ENCODE measurements around the gene CELSR2.
A peak's percentile ranks its signal among the peaks of the same experiment; 100 is the strongest.
"Not testable (repeated sequence)": the region's sequence is repeated elsewhere in the genome, so short reads cannot be mapped to it uniquely, and the experiment has no call there.

The CELSR2 gene

DNA sequence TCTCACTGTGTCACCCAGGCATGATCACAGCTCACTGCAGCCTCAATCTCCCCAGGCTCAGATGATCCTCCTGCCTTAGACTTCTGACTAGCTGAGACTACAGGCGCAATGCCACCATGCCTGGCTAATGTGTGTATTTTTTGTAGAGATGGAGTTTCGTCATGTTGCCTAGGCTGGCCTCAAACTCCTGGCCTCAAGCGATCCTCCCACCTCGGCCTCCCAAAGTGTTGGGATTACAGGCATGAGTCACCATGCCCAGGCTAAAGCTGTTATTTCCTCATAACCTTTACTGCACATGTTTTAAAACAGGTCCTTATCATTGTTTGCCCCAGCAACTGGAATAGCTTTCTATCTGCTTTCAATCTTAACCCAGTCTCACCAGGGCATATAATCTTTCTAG lies 32.7 kb upstream of the CELSR2 start:
- no peaks in the 10 kb centered on the region for H3K27me3 Mint-ChIP-seq
- no peak overlapping the region for H3K4me3 Mint-ChIP-seq
- ATAC-seq: no peak
- H3K9me3 Mint-ChIP-seq: no peaks in the 10 kb centered on the region
- H3K36me3 Mint-ChIP-seq: peaks cover 24% of the 10 kb centered on the region
- H3K27ac Mint-ChIP-seq: peak overlapping the region; percentile 40
- peaks cover 42% of the 10 kb centered on the region for H3K4me1 Mint-ChIP-seq

- H3K27ac Mint-ChIP-seq: no peak overlapping the region
- peaks cover 42% of the 10 kb centered on the region for H3K4me1 Mint-ChIP-seq
- H3K4me3 Mint-ChIP-seq: no peak overlapping the region
- peaks cover 25% of the 10 kb centered on the region for H3K36me3 Mint-ChIP-seq
- no peaks in the 10 kb centered on the region for H3K27me3 Mint-ChIP-seq
- H3K9me3 Mint-ChIP-seq: no peaks in the 10 kb centered on the region
- ATAC-seq: no peak
Observed at GRCh38 chr1:109218516-109218915, 30.8 kb upstream of the CELSR2 start.

- not testable (repeated sequence) for H3K27ac Mint-ChIP-seq, H3K9me3 Mint-ChIP-seq, ATAC-seq, H3K27me3 Mint-ChIP-seq, H3K4me3 Mint-ChIP-seq
- H3K4me1 Mint-ChIP-seq: peaks cover 25% of the 10 kb centered on the region
- H3K36me3 Mint-ChIP-seq: peaks cover 26% of the 10 kb centered on the region
Observed at GRCh38 chr1:109221201-109221600, 28.1 kb upstream of the CELSR2 start.

DNA sequence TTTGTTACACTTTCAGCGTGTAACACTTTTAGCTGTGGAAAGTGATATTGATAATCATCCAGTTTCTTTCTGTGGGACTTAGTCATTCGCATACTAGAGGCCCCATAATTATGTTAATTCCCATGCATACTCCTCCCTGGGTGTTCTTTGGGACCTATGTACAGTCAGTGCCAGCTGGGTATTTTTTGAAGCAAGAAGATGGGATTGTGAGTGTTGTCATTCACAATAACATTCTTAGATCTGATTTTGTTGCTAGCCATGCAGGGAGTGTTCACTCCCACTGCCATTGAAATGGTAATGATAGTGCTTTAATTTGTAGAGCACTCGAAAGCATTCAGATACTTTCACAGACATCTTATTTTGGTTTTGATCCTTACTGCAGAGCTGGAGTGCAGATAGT lies 24.0 kb upstream of the CELSR2 start:
- no peaks in the 10 kb centered on the region for H3K27me3 Mint-ChIP-seq
- no peak overlapping the region for H3K4me3 Mint-ChIP-seq
- H3K9me3 Mint-ChIP-seq: no peaks in the 10 kb centered on the region
- no peak for ATAC-seq
- peaks cover 20% of the 10 kb centered on the region for H3K36me3 Mint-ChIP-seq
- H3K27ac Mint-ChIP-seq: no peak overlapping the region
- peaks cover 3% of the 10 kb centered on the region for H3K4me1 Mint-ChIP-seq

DNA sequence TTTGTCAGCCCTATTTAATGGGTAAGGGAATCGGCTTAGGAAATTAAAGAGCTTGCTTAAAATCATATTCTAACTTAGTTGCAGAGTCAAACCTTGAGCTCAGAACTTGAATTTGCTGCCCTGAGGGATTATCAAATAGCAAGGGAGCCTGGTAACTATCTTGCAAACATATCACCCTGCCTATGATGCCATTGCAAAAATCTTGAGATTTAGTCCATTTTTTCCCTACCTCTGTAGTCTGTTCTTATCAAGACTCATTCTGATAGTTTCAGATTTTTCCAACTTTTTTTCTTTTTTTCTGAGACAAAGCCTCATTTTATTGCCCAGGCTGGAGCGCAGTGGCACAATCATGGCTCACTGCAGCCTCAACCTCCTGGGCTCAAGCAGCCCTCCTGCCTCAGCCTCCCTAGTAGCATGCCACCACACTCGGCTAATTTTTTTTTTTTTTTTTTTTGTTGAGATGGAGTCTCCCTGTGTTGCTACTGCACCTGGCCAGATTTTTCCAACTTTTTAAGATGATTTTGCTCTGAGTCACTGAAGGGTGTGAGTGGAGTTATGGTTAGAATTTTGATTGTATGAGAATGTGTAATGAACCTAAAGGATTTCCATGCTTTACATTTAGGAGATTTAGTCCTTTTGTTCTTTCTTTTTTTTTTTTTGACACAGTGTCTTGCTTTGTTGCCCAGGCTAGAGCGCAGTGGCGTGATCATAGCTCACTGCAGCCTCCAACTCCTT lies 23.5 kb upstream of the CELSR2 start:
- no peak overlapping the region for H3K4me3 Mint-ChIP-seq
- H3K4me1 Mint-ChIP-seq: no peaks in the 10 kb centered on the region
- no peaks in the 10 kb centered on the region for H3K9me3 Mint-ChIP-seq
- H3K27me3 Mint-ChIP-seq: no peaks in the 10 kb centered on the region
- ATAC-seq: no peak
- no peak overlapping the region for H3K27ac Mint-ChIP-seq
- peaks cover 25% of the 10 kb centered on the region for H3K36me3 Mint-ChIP-seq

GRCh38 chr1:109228167-109228566 lies 21.2 kb upstream of the CELSR2 start:
- ATAC-seq: no peak
- Mint-ChIP-seq H3K4me3 (no peak overlapping the region), H3K27me3 (no peaks in the 10 kb centered on the region), H3K9me3 (no peaks in the 10 kb centered on the region), H3K27ac (no peak overlapping the region), H3K4me1 (no peaks in the 10 kb centered on the region), H3K36me3 (peaks cover 35% of the 10 kb centered on the region)

GRCh38 chr1:109229531-109230127 lies 19.7 kb upstream of the CELSR2 start:
- Mint-ChIP-seq H3K4me3 (no peak overlapping the region), H3K9me3 (no peaks in the 10 kb centered on the region), H3K27ac (no peak overlapping the region), H3K4me1 (no peaks in the 10 kb centered on the region), H3K36me3 (peaks cover 28% of the 10 kb centered on the region), H3K27me3 (no peaks in the 10 kb centered on the region)
- ATAC-seq: no peak

GRCh38 chr1:109231066-109231465 lies 18.3 kb upstream of the CELSR2 start:
- H3K4me3 Mint-ChIP-seq: no peak overlapping the region
- no peak overlapping the region for H3K27ac Mint-ChIP-seq
- H3K4me1 Mint-ChIP-seq: no peaks in the 10 kb centered on the region
- H3K27me3 Mint-ChIP-seq: no peaks in the 10 kb centered on the region
- H3K9me3 Mint-ChIP-seq: no peaks in the 10 kb centered on the region
- peaks cover 42% of the 10 kb centered on the region for H3K36me3 Mint-ChIP-seq
- ATAC-seq: no peak

- no peak for ATAC-seq
- Mint-ChIP-seq H3K4me1 (no peaks in the 10 kb centered on the region), H3K27ac (no peak overlapping the region)
Observed at GRCh38 chr1:109235137-109235536, 14.2 kb upstream of the CELSR2 start.

DNA sequence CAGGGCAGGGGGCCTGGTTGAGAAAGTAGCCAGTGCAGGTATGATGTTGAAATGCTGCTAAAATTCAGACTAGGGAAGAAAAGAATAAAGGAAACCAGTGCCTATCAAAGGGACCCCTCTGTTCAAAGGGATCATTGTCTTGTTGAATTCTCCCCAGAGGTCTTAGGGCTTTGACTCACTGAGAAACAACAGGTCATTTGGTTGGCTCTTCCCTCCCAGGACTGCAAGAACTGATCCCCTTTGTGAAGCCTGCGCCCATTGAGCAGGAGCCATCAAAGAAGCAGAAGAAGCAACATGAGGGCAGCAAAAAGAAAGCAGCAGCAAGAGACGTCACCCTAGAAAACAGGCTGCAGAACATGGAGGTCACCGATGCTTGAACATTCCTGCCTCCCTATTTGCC lies 11.8 kb upstream of the CELSR2 start:
- Mint-ChIP-seq H3K27me3 (peaks cover 11% of the 10 kb centered on the region), H3K4me3 (no peak overlapping the region), H3K9me3 (no peaks in the 10 kb centered on the region), H3K4me1 (peaks cover 18% of the 10 kb centered on the region), H3K27ac (no peak overlapping the region), H3K36me3 (peaks cover 35% of the 10 kb centered on the region)
- ATAC-seq: no peak

More at GRCh38 chr1:109235137-109235536, 14.2 kb upstream of the CELSR2 start:
- no peak overlapping the region for H3K4me3 Mint-ChIP-seq
- H3K27me3 Mint-ChIP-seq: no peaks in the 10 kb centered on the region
- H3K36me3 Mint-ChIP-seq: peaks cover 51% of the 10 kb centered on the region
- no peaks in the 10 kb centered on the region for H3K9me3 Mint-ChIP-seq

DNA sequence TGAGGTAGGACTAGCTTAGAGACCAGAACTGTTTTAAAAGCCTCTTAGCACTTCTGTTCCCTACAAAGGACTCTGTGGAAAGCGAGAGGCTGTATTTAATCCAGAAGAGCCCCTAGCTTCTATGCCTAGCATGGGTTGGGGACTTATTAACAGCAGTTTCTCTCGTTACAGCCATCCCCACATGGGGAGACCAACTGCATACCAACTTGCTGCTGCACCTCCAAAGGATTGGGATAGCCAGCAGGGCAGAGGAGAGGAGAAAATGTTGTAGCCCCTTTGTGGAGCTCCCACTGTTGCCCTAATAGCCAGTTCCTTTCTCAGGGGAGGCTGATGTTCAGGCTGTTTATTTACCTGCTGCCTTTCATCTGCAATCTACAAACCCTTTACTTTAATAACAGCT lies 11.0 kb upstream of the CELSR2 start:
- H3K36me3 Mint-ChIP-seq: peaks cover 34% of the 10 kb centered on the region
- no peaks in the 10 kb centered on the region for H3K9me3 Mint-ChIP-seq
- H3K4me3 Mint-ChIP-seq: no peak overlapping the region
- peaks cover 20% of the 10 kb centered on the region for H3K27me3 Mint-ChIP-seq
- H3K4me1 Mint-ChIP-seq: peaks cover 26% of the 10 kb centered on the region
- H3K27ac Mint-ChIP-seq: no peak overlapping the region
- ATAC-seq: no peak

DNA sequence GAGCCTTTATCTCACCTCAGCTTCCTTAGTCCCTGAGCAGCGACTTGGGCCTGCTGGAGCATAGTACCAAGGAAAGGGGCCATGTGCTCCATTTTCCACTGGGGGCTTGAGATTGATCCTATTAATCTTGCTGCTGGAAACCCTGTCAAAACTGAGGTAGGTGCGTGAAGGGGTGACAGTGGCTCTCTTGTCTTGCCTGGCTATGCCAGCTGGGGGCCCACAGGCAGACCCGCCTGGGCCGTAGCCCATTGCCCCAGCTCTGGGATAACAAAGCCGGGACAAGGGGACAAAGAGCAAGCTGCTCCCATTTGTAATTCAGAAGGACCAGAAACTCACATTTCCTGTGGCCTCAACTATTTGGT lies 10.3 kb upstream of the CELSR2 start:
- ATAC-seq: no peak
- Mint-ChIP-seq H3K4me1 (peaks cover 26% of the 10 kb centered on the region), H3K27ac (no peak overlapping the region), H3K36me3 (peaks cover 34% of the 10 kb centered on the region), H3K4me3 (no peak overlapping the region), H3K27me3 (peaks cover 24% of the 10 kb centered on the region), H3K9me3 (no peaks in the 10 kb centered on the region)

- no peak overlapping the region for H3K27ac Mint-ChIP-seq
- H3K4me3 Mint-ChIP-seq: no peak overlapping the region
- peaks cover 34% of the 10 kb centered on the region for H3K36me3 Mint-ChIP-seq
- H3K27me3 Mint-ChIP-seq: peaks cover 29% of the 10 kb centered on the region
- peaks cover 26% of the 10 kb centered on the region for H3K4me1 Mint-ChIP-seq
- no peaks in the 10 kb centered on the region for H3K9me3 Mint-ChIP-seq
- peak; percentile 79 for ATAC-seq
Observed at GRCh38 chr1:109239409-109240068, 9.8 kb upstream of the CELSR2 start.

- no peaks in the 10 kb centered on the region for H3K9me3 Mint-ChIP-seq
- H3K4me3 Mint-ChIP-seq: no peak overlapping the region
- H3K27me3 Mint-ChIP-seq: peaks cover 35% of the 10 kb centered on the region
- peaks cover 26% of the 10 kb centered on the region for H3K36me3 Mint-ChIP-seq
- no peak for ATAC-seq
- H3K4me1 Mint-ChIP-seq: peaks cover 26% of the 10 kb centered on the region
- H3K27ac Mint-ChIP-seq: no peak overlapping the region
Observed at GRCh38 chr1:109240158-109241152, 8.9 kb upstream of the CELSR2 start.

GRCh38 chr1:109241344-109241743 lies 8.0 kb upstream of the CELSR2 start:
- H3K4me3 Mint-ChIP-seq: no peak overlapping the region
- H3K36me3 Mint-ChIP-seq: peaks cover 17% of the 10 kb centered on the region
- no peak for ATAC-seq
- peaks cover 26% of the 10 kb centered on the region for H3K4me1 Mint-ChIP-seq
- no peak overlapping the region for H3K27ac Mint-ChIP-seq
- H3K9me3 Mint-ChIP-seq: no peaks in the 10 kb centered on the region
- peaks cover 38% of the 10 kb centered on the region for H3K27me3 Mint-ChIP-seq

Data from stimulated activated memory B cell treated with anti-CD40 and anti-IgM and Interleukin-4, amounts not matched to agents 10 μg/mL and 1 μg/mL and 100 μg/mL, for 72 hours (primary cell).